NCI-H146 treated with DMSO at 0.1 percent for 48 hours (cell line): ENCODE measurements around the gene ANO7.

ENCODE experiments used
- DNase-seq: peaks from one replicate; lab custom pipeline; 2025; ENCODE audit not compliant: unreplicated experiment; lab: John Stamatoyannopoulos, UW

The ANO7 gene

GRCh38 chr2:241271706-241272302, 83.3 kb downstream of the ANO7 start:
- no peak for DNase-seq

- no peak for DNase-seq
These were observed 84.1 kb downstream of the ANO7 start for GRCh38 chr2:241272303-241273209.

- DNase-seq: no peak
These were observed 84.9 kb downstream of the ANO7 start for GRCh38 chr2:241273210-241274020.

GRCh38 chr2:241274127-241274526, 85.7 kb downstream of the ANO7 start:
- no peak for DNase-seq
